ENCODE data around the gene KRT15.

DNA sequence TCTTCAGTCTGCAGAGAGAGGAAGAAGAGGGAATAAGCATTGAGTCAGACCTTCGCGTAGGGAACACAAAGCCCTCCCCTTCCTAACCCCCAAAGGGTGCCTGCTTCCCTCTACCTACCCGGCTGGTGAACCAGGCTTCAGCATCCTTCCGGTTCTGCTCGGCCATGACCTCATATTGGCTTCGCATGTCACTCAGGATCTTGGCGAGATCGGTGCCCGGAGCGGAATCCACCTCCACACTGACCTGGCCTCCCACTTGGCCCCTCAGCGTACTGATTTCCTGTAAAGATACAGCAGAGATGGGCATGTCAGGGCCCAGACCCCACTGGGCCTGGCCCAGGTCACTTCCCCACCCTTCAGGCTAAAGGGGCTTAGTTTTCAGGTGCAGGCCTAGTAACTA, 5.6 kb upstream of the KRT15 start:
- no peak for TF ChIP-seq POLR2A (IDR thresholded peaks at IDR 0.05)
- TF ChIP-seq, protein P1, sequence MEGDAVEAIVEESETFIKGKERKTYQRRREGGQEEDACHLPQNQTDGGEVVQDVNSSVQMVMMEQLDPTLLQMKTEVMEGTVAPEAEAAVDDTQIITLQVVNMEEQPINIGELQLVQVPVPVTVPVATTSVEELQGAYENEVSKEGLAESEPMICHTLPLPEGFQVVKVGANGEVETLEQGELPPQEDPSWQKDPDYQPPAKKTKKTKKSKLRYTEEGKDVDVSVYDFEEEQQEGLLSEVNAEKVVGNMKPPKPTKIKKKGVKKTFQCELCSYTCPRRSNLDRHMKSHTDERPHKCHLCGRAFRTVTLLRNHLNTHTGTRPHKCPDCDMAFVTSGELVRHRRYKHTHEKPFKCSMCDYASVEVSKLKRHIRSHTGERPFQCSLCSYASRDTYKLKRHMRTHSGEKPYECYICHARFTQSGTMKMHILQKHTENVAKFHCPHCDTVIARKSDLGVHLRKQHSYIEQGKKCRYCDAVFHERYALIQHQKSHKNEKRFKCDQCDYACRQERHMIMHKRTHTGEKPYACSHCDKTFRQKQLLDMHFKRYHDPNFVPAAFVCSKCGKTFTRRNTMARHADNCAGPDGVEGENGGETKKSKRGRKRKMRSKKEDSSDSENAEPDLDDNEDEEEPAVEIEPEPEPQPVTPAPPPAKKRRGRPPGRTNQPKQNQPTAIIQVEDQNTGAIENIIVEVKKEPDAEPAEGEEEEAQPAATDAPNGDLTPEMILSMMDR (IDR thresholded peaks at IDR 0.05) = no peak

Data from lower leg skin (tissue), 3 donors.